IPS DF 19.7 (cell line): ENCODE data around the gene ECSIT.

Source experiments
- DNase-seq: peaks from one replicate; pipeline ENCODE4 v3.0.0-alpha.2; 2013; ENCODE audit warnings: low read depth, low spot score

ECSIT gene

GRCh38 chr19:11551603-11552235 is 22.8 kb upstream of the ECSIT start:
- no peak for DNase-seq

DNA sequence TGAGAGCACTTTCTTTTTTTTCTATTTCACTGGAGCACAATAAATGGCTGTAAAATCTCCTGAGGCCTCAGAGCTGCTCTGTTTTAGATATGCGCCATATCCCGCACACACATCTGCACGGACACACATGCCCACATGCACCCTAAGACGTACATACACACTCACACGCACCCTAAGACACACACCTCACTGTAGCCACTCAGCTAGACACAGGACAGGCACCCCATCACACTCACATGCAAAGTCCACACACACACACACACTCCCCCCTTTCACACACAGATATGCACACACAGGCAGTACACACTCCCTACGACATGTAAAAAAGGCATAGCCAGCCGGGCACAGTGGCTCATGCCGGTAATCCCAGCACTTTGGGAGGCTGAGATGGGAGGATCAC is 21.3 kb upstream of the ECSIT start:
- DNase-seq: no peak

DNA sequence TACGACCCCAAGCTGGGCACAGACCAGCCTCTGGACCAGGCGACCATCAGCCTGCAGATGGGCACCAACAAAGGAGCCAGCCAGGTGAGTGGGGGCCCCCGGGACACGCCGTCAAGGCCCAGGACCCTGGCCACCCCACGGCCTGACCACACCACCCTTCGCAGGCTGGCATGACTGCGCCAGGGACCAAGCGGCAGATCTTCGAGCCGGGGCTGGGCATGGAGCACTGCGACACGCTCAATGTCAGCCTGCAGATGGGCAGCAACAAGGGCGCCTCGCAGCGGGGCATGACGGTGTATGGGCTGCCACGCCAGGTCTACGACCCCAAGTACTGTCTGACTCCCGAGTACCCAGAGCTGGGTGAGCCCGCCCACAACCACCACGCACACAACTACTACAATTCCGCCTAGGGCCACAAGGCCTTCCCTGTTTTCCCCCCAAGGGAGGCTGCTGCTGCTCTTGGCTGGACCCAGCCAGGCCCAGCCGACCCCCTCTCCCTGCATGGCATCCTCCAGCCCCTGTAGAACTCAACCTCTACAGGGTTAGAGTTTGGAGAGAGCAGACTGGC is 20.5 kb upstream of the ECSIT start:
- no peak for DNase-seq

DNA sequence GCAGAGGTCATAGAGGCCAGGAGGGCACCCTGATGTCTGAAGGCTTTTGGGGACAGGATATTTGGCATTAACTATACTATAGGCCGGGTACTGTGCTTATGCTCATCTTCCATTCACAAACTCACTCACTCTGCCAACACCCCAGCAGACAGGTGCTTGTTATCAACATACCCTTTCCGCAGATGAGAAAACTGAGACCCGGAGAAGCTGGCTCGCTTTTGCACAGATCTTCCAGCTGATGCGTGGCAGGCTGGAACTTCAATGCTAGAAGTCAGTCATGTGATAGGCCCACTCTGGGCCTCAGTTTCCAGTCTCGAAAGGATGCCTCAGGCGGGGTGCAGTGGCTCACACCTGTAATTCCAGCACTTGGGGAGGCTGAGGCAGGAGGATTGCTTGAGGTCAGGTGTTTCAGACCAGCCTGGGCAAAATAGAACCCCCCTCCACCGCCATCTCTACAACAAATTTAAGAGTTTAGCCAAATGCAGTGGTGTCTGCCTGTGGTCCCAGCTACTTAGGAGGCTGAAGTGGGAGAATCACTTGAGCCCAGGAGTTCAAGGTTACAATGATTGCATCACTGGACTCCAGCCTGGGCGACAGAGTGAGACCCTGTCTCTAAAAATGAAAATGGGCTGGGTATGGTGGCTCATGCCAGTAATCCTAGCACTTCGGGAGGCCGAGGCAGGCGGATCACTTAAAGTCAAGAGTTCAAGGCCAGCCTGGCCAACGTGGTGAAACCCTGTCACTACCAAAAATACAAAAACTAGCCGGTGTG is 19.2 kb upstream of the ECSIT start:
- no peak for DNase-seq

- DNase-seq: no peak
Observed at GRCh38 chr19:11541238-11541637, 12.3 kb upstream of the ECSIT start.

DNA sequence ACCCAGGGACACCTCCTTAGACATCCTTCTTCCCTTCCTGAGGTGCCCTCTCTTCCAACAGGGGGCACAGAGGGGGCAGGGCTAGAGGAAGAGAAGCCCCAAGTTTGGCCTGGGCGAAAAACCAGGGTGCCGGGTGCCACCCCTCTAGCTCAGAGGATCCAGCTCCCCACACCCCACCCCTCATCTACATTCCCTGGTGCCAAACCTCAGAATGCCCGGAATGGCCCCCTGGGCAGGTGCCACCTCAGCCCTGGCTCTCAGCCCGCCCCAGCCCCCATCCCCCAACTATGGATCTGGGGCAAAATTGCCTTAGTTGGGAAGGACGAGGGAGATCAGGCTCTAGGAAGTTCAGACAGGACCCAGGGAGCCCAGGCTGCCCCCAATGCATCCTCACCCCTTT is 11.7 kb upstream of the ECSIT start:
- no peak for DNase-seq

GRCh38 chr19:11539495-11540365 is 10.8 kb upstream of the ECSIT start:
- DNase-seq: no peak

DNA sequence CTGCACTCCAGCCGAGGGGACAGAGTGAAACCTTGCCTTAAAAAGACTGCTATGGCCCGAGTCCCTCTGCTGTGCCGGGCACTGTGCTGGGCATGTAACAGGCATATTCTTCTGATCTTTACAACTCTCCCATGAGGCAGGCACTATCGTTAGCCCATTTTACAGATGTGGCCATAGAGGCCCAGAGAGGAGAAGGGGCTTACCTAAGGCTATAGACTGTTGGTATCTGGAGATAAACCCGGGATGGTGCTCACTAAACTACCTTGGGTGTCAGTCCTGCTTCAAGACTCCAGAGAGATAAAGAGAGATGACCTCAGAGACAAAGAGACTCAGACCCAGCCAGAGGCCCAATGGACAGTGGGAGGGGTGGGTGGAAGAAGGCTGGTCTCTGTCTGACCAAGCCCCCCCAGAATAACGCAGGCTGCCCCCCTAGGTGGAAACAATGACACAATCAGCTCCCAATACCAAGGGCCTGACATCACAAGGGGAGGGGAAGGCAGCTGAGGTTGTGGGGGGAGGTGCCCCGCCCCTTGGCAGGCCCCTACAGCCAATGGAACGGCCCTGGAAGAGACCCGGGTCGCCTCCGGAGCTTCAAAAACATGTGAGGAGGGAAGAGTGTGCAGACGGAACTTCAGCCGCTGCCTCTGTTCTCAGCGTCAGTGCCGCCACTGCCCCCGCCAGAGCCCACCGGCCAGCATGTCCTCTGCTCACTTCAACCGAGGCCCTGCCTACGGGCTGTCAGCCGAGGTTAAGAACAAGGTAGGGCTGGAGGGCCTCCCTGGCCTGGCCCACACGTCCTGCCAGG is 9.5 kb upstream of the ECSIT start, which contains the start of gene CNN1:
Gene CNN1, plus strand, starts transcription at position 620 of the 805 bp plus-strand sequence. Its CDS starts 77 bp downstream, at position 697.
- DNase-seq: no peak

DNA sequence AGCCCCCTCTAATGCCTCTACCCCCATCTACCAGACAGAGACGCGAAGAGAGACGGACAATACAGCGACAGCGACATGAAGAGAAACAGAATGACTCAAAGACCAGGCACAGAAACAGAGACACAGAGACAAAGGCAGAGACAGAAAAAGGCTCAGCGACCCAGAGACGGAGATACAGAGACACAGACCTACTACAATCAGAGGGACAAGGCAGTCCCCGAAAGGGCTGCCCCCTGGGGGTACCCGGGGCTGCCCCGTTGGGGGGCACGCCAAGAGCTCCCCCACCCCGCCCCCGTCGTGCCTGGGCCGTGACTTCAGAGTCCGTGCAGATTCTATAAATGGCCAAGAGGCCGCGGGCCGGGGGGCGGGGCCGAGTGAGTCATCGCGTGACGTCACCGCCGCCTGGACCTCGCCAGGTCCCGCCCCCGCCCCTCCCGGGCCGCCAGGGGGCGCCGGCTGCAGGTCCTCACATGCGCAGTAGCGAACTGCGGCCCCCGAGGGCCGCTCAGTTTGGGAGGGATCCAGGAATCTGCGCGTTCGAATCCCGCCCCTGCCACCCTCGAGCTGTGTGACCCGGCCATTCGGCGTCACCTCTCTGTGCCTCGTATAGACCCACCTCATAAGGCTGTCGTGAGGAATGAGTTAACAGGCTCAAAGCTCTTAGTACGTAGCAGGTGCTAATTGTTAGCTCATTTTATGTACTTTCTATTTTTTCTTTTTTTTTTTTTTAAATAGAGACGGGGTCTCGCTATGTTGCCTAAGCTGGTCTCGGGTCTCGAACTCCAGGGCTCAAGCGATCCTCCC is 7.1 kb upstream of the ECSIT start:
- no peak for DNase-seq

DNA sequence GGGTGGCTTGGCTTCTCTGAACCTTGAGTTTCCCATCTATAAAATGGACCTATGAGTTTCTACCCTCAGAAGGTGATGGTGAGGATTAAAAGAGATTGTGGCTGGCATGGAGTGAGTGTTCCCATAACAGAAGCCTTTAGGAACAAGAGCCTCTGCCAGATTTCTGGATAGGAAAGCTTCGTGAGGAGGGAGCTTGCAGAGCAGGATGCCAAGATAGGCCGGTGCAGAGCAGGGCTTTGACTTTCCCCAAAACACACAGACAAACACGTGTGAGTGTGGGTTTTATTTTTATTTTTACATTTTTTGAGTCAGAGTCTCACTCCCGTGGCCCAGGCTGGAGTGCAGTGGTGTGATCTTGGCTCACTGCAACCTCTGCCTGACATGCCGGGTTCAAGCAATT is 6.0 kb upstream of the ECSIT start:
- DNase-seq: no peak

DNA sequence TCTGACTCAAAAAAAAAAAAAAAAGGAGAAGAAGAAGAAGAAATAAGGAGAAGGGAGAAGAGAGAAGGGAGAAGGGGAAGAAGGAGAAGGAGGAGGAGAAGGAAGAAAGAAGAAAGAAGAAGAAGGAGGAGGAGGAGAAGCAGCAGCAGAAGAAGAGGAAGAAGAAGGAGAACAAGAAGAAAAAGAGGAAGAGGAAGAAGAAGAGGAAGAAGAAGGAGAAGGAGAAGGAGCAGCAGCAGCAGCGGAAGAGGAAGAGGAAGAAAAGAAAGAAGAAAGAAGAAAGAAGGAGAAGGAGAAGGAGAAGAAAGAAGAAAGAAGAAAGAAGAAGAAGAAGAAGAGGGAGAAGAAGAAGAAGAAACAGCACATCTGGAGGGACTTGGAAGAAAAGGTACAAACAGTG is 5.6 kb upstream of the ECSIT start:
- no peak for DNase-seq

GRCh38 chr19:11530432-11530831 is 1.5 kb upstream of the ECSIT start:
- peak; percentile 95 for DNase-seq

GRCh38 chr19:11519138-11519537 is 9.8 kb downstream of the ECSIT start:
- no peak for DNase-seq

DNA sequence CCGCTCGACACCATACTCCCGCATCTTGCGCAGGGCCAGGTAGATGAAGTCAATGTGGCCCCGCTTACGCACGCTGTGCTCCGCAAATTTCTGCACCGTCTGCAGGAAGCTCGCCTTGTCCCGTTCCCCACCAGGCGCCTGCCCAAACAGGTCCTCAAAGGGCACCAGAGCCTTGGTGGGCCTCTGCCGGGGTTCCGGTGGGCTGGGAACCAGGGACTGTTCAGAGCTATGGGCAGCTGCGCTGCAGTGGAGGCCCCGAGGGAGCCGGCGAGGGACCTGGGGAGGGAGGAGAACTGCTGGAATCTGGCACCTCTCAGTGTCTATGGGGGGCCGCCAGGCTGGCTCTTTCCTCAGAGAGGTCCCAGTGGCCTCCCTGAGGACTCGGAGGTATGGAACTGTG is 15.0 kb downstream of the ECSIT start:
- no peak for DNase-seq

GRCh38 chr19:11510444-11510843 is 18.5 kb downstream of the ECSIT start:
- no peak for DNase-seq

GRCh38 chr19:11507370-11508078 is 21.4 kb downstream of the ECSIT start:
- DNase-seq: no peak

GRCh38 chr19:11506967-11507366 is 22.0 kb downstream of the ECSIT start:
- DNase-seq: no peak

- no peak for DNase-seq
Observed at GRCh38 chr19:11506101-11506555, 22.8 kb downstream of the ECSIT start.

DNA sequence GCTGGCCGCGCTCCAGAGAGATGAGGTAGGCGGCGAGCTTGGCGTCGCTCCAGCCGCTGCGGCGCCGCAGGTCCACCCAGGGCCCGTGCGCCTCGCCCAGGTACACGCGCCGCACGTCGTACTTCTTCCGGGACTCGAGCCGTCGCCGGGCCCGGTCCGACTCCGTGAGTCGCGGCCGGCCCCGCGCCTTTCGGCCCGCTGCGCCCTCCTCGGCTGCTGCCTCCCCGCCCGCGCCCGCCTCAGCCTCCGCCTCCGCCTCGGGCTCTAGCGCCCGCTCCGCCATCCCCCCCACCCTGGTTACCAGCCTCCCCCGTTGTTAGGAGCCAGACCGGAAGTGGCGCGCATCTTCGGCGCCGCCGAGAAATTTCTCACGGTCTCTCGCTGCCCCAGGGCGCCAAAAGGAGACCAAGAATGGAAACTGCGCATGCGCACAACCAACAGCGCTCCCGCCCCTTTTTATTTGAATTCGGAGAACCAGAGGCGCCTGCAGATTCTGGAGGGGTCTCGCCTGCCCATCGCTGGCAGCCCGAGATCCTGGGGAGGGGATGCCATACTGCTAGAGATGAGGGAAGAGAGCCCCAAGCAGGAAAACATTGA is 23.3 kb downstream of the ECSIT start, which contains the start of gene ZNF653:
Gene ZNF653, minus strand, starts transcription at position 336 of the 597 bp plus-strand sequence. Its CDS starts 53 bp downstream, at position 283.
- no peak for DNase-seq
